Measurements from ENCODE around the gene GPANK1. TPM values are rescaled to one million over a fixed set of nuclear protein-coding genes. Genes with fewer than 3 reads are reported as not detected.

The GPANK1 gene
- total RNA-seq, 1 donor from 2014 or later: 21.0 TPM

DNA sequence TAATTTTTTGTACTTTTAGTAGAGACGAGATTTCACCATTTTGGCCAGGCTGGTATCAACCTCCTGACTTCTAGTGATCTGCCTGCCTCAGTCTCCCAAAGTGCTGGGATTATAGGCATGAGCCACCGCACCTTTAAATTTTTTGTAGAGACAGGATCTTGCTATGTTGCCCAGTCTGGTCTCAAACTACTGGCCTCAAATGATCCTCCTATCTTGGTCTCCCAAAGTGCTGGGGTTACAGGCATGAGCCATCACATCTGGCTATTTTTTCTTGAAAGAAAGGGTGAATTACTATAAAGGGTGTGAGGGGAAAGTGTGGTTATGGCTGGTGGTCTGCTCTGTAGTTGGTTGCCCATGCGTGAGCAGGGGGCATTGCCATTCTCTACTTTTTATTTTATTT lies 43.4 kb upstream of the GPANK1 start:
- Histone ChIP-seq H3K27ac (no peak overlapping the region), H3F3A (ENCODE audit: low read depth) (peaks cover 1% of the 10 kb centered on the region), H3K4me2 (no peak overlapping the region), H3K9me3 (ENCODE audit: low read depth) (no peaks in the 10 kb centered on the region), H3K4me3 (no peak overlapping the region), H3K27me3 (no peaks in the 10 kb centered on the region), H3K79me2 (ENCODE audit: low read depth) (no peaks in the 10 kb centered on the region), H4K20me1 (ENCODE audit: low read depth) (no peaks in the 10 kb centered on the region), H3K4me1 (peaks cover 3% of the 10 kb centered on the region), H3K9ac (no peak overlapping the region), H3K36me3 (no peaks in the 10 kb centered on the region), H2AFZ (replicated peaks) (no peak overlapping the region)
- no peak for DNase-seq (ENCODE audit: low spot score)
- H3K36me3 Mint-ChIP-seq: no peaks in the 10 kb centered on the region
- H3K9me3 Mint-ChIP-seq: no peaks in the 10 kb centered on the region
- peaks cover 25% of the 10 kb centered on the region for H3K4me1 Mint-ChIP-seq
- H3K4me3 Mint-ChIP-seq: no peak overlapping the region
- no peak overlapping the region for H3K27ac Mint-ChIP-seq
- no peak for TF ChIP-seq CTCF (IDR thresholded peaks at IDR 0.05)
- no peak for TF ChIP-seq EZH2 (IDR thresholded peaks at IDR 0.05)
- no peak for TF ChIP-seq EZH2phosphoT487 (IDR thresholded peaks at IDR 0.05)
- peaks cover 14% of the 10 kb centered on the region for H3K27me3 Mint-ChIP-seq (ENCODE audit: insufficient read depth, low read depth)

DNA sequence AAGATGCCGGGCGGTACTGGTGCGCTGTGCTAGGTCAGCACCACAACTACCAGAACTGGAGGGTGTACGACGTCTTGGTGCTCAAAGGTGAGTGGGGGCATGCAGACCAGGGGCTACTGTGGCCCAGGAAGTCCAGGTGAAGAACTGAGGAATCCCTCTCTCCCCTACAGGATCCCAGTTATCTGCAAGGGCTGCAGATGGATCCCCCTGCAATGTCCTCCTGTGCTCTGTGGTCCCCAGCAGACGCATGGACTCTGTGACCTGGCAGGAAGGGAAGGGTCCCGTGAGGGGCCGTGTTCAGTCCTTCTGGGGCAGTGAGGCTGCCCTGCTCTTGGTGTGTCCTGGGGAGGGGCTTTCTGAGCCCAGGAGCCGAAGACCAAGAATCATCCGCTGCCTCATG lies 42.9 kb upstream of the GPANK1 start:
- no peak overlapping the region for H3K9ac ChIP-seq
- Mint-ChIP-seq H3K4me3 (no peak overlapping the region), H3K27me3 (ENCODE audit: insufficient read depth, low read depth) (peaks cover 15% of the 10 kb centered on the region), H3K27ac (no peak overlapping the region), H3K4me1 (peaks cover 21% of the 10 kb centered on the region), H3K36me3 (no peaks in the 10 kb centered on the region), H3K9me3 (no peaks in the 10 kb centered on the region)
- H3K4me2 ChIP-seq: no peak overlapping the region
- no peak for TF ChIP-seq EZH2phosphoT487 (IDR thresholded peaks at IDR 0.05)
- no peak for TF ChIP-seq CTCF (IDR thresholded peaks at IDR 0.05)
- TF ChIP-seq EZH2 (IDR thresholded peaks at IDR 0.05): no peak
- no peaks in the 10 kb centered on the region for H3K36me3 ChIP-seq
- H2AFZ ChIP-seq (replicated peaks): no peak overlapping the region
- H3K9me3 ChIP-seq (ENCODE audit: low read depth): no peaks in the 10 kb centered on the region
- no peak overlapping the region for H3K4me3 ChIP-seq
- H3K27me3 ChIP-seq: no peaks in the 10 kb centered on the region
- H3K79me2 ChIP-seq (ENCODE audit: low read depth): peaks cover under 1% of the 10 kb centered on the region
- H4K20me1 ChIP-seq (ENCODE audit: low read depth): no peaks in the 10 kb centered on the region
- H3K27ac ChIP-seq: no peak overlapping the region
- H3F3A ChIP-seq (ENCODE audit: low read depth): no peaks in the 10 kb centered on the region
- no peak for DNase-seq (ENCODE audit: low spot score)
- H3K4me1 ChIP-seq: no peaks in the 10 kb centered on the region

GRCh38 chr6:31706599-31706998 lies 41.8 kb upstream of the GPANK1 start, which contains the start of gene LY6G6F:
Gene LY6G6F (plus strand): TSS chr6:31706866. CDS start chr6:31706907, 41 bp downstream.
- TF ChIP-seq CTCF (IDR thresholded peaks at IDR 0.05): no peak
- no peak for TF ChIP-seq EZH2phosphoT487 (IDR thresholded peaks at IDR 0.05)
- TF ChIP-seq EZH2 (IDR thresholded peaks at IDR 0.05): no peak
- Mint-ChIP-seq H3K36me3 (no peaks in the 10 kb centered on the region), H3K9me3 (no peaks in the 10 kb centered on the region), H3K27me3 (ENCODE audit: insufficient read depth, low read depth) (peaks cover 8% of the 10 kb centered on the region), H3K4me3 (peak within 1 kb of the TSS; percentile 21), H3K4me1 (peaks cover 18% of the 10 kb centered on the region), H3K27ac (no peak within 1 kb of the TSS)
- Histone ChIP-seq H3K27me3 (no peaks in the 10 kb centered on the region), H3K9me3 (ENCODE audit: low read depth) (no peaks in the 10 kb centered on the region), H3K4me1 (no peaks in the 10 kb centered on the region), H2AFZ (replicated peaks) (no peak within 1 kb of the TSS), H3K36me3 (no peaks in the 10 kb centered on the region), H3K27ac (no peak within 1 kb of the TSS), H3K4me2 (no peak within 1 kb of the TSS), H4K20me1 (ENCODE audit: low read depth) (no peaks in the 10 kb centered on the region), H3K79me2 (ENCODE audit: low read depth) (peaks cover 11% of the 10 kb centered on the region), H3K9ac (no peak within 1 kb of the TSS), H3K4me3 (no peak within 1 kb of the TSS), H3F3A (ENCODE audit: low read depth) (no peaks in the 10 kb centered on the region)
- DNase-seq (ENCODE audit: low spot score): no peak

Measured in neural progenitor cell (in vitro differentiated cells).